Fibroblast of mammary gland (primary cell): ENCODE data around the gene CASP1.
A peak's percentile ranks its signal among the peaks of the same experiment; 100 is the strongest.

ENCODE experiments used
- DNase-seq: peaks from one replicate; pipeline ENCODE4 v3.0.0-alpha.2; 2010; ENCODE audit warnings: low read depth
- H3K4me3 ChIP-seq: 2 replicates; pipeline ENCODE4 v1.5.1; 2011; ENCODE audit warnings: low read depth, mild to moderate bottlenecking, low read length, moderate library complexity; ENCODE audit not compliant: control insufficient read depth
- TF ChIP-seq, protein P1 (sequence below): conservative IDR thresholded peaks from 2 replicates; pipeline ENCODE4 v1.5.1; 2011; ENCODE audit warnings: low read depth, low read length, inconsistent platforms; ENCODE audit not compliant: control insufficient read depth, insufficient read depth

CASP1 gene

DNA sequence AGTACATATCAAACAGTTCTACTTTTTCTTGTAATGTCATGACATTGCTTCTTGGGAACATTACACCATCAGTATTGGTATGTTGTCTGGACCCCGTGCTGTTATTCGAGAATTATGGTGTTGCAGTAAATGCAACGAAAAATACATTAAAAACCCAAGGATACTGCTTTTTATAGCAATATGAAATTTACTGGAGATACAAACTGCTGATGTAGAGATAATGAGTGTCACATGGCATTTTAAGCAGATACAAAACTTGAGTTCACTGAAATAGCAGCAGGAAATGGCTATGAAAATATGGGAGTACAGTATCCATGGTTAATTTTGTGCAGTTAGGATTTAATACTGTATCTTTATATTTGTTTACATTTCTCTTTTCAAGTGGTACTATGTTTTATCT lies 17.5 kb upstream of the CASP1 start:
- no peak for DNase-seq
- H3K4me3 ChIP-seq: no peak overlapping the region
- TF ChIP-seq, protein P1, sequence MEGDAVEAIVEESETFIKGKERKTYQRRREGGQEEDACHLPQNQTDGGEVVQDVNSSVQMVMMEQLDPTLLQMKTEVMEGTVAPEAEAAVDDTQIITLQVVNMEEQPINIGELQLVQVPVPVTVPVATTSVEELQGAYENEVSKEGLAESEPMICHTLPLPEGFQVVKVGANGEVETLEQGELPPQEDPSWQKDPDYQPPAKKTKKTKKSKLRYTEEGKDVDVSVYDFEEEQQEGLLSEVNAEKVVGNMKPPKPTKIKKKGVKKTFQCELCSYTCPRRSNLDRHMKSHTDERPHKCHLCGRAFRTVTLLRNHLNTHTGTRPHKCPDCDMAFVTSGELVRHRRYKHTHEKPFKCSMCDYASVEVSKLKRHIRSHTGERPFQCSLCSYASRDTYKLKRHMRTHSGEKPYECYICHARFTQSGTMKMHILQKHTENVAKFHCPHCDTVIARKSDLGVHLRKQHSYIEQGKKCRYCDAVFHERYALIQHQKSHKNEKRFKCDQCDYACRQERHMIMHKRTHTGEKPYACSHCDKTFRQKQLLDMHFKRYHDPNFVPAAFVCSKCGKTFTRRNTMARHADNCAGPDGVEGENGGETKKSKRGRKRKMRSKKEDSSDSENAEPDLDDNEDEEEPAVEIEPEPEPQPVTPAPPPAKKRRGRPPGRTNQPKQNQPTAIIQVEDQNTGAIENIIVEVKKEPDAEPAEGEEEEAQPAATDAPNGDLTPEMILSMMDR: no peak

DNA sequence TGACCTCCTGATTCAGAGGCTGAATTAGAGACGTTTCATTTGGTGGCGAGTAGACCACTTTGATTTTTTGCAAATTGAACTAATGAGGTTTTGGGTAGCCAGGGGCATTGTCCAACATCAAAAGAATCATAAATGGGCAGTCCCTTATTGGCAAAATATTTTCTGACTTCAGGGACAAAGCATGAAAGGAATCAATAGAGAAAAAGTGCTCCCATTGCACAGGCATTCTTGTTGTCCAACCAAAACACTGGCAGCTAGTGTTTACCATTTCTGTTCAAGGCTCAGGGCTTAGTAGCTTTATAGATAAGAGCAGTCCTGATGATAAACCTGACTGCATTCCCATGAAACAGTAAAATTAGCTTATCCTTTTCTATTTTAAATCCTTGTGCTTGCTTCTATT lies 16.6 kb upstream of the CASP1 start:
- TF ChIP-seq, protein P1: no peak
- H3K4me3 ChIP-seq: no peak overlapping the region
- DNase-seq: no peak

DNA sequence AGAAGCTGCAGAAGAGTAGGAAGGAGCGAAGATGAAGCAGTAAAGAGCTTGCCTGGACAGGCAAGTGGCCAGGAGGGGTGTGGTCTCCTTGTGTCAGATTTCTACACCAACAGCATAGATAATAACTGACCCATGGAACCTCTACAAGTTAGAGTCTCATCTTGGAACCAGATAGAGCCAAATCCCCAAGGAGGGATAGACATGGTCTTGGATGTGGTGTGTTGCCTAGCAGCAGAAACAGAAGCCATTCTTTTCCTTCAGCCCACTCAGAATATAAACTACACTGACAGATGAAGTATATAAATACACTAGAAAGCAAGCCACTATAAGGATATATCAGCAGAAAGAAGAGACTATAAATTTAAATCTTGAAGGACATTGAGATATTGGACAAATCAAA lies 14.5 kb upstream of the CASP1 start:
- H3K4me3 ChIP-seq: no peak overlapping the region
- DNase-seq: no peak
- TF ChIP-seq, protein P1: no peak

DNA sequence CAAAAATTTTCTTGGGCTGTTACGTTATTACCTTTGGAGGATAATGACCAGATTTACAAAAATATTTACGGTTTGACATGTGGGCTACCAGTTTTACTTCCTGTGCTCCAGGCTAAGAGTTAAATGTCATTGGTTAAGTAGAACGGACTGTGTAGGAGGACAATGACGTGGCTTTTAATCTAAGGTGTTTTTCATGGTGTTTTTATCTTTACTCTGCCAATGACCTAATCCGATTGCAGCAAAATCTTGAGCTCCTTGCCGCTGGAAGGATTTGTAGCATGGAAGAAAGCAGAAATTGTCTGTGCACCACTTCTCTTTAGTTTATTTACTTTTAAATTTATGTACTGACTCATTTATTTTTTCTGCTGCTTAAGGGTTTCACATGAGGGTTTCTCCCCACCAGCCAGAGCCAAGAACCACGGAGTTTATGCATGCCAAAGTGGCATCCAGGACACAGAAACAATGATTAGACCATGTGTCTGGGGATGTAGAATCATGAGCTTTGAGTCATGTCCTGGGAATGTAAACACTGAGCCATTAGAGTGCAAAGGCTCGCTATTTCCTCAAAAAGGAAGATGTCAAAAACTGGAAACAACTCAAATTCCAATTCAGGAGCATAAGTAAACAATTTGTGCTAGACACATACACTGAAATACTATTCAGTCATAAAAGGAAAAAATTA lies 12.1 kb upstream of the CASP1 start:
- TF ChIP-seq, protein P1: no peak
- H3K4me3 ChIP-seq: no peak overlapping the region
- peak; percentile 98 for DNase-seq

DNA sequence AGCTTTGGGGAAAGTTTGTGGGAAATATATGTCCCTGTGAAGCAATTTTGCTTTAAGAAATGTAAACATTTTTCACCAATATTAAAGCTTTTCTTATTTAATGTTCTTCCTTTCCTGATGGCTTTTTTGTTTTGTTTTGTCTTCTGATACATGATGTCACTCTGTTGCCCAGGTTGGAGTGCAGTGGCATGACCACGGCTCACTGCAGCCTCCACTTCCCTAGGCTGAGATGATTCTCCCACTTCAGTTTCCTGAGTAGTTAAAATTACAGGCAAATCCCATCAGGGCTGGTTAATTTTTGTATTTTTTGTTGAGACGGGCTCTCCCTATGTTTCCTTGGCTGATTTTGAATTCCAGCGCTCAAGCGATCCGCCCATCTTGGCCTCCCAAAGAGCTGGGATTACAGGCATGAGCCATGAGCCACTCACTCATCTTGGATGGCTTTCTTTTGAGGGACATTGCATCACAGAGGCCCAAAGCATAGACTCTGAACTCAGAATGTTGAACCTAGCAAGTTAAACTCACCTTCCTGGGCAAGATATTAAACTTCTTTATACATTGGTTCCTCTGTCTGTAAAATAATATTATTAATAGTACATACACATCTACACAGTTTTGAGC lies 10.8 kb upstream of the CASP1 start:
- no peak overlapping the region for H3K4me3 ChIP-seq
- TF ChIP-seq, protein P1: no peak
- peak; percentile 44 for DNase-seq

DNA sequence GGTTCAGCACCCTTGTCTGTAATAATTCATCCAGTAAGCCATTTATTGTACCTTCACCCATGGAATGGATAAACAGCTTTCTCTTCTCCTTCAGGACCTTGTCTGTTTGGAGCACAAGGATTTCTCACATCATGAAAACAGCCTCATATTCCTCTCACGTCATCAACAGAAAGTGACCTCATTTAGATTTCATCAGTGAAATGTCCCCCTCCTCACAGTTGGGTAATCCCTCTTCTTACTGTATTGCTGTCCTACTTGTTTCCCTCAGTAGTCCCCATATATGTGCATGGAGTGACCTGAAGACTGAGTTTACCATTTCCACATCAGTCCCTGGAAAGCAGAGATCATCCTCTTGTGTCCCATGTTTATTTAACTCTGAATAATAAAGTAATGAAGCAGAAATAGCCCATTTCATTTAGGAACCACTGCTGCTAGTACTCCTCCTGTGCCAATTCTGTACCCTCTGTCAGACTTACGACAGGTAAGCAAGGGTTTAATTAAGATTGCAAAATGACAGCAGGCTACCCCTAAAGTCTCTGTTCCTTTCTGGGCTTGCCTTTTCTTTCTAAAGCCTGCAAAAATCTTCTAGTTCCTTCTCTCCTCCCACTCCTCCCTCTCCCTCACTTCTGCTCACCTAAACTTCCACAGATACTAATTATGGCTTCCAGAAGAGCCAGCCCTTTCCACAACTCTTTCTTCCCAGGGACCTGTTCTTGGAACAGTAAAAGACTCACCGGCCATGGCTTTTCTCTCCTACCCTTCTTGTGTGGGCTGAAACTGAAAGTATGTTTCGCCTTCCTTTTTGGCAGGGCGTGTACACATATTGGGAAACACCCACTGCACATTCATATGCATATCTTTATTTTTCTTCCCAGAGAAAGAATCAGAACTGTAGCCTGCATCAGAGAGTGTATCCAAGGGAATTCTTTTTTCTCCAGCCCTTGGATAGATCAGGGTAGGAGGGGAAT lies 9.9 kb upstream of the CASP1 start, which contains the start of gene CARD16:
CARD16 (minus strand) TSS at position 779 of the 968 bp plus-strand sequence; CDS start at position 741, 38 bp downstream.
- DNase-seq: peak; percentile 73
- H3K4me3 ChIP-seq: peak within 1 kb of the TSS; percentile 1
